GM12874 (cell line): Measurements from ENCODE around the gene ZACN.

ENCODE experiments used
- TF ChIP-seq, protein P1 (sequence below): IDR thresholded peaks from 2 replicates; pipeline ENCODE4 v1.5.1; 2011; ENCODE audit warnings: low read depth, mild to moderate bottlenecking, control low read depth, low read length, moderate library complexity; ENCODE audit not compliant: insufficient read depth

The ZACN gene

DNA sequence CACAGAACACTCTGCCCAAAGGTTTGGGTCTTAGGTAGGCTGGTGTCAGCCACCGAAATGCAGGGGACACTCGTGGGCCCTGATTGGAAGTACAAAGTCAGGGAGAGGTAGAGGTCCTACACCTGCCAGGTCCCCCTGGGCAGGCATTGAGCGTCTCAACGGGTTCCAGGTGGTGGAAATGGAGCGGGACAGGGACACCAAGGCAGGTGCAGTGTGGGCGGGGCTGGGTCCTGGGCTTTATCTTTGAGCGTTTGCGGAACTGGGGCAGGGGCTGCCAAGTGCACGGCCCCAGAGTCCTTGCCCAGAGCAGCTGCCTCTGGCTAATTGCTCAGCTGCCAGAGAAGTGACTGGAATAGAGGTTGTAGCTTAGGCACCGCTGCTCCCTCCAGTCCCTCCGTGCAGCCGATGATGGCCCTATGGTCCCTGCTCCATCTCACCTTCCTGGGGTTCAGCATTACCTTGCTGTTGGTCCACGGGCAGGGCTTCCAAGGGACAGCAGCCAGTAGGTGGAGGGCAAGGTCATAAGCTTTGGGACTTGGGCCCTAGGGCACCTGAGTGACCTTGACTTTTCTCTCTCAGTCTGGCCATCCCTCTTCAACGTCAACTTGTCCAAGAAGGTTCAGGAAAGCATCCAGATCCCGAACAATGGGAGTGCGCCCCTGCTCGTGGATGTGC is at the start of gene ZACN:
TSS of gene ZACN (plus strand) at position 323 of the 675 bp plus-strand sequence. CDS start at position 406, 83 bp downstream.
- TF ChIP-seq, protein P1, sequence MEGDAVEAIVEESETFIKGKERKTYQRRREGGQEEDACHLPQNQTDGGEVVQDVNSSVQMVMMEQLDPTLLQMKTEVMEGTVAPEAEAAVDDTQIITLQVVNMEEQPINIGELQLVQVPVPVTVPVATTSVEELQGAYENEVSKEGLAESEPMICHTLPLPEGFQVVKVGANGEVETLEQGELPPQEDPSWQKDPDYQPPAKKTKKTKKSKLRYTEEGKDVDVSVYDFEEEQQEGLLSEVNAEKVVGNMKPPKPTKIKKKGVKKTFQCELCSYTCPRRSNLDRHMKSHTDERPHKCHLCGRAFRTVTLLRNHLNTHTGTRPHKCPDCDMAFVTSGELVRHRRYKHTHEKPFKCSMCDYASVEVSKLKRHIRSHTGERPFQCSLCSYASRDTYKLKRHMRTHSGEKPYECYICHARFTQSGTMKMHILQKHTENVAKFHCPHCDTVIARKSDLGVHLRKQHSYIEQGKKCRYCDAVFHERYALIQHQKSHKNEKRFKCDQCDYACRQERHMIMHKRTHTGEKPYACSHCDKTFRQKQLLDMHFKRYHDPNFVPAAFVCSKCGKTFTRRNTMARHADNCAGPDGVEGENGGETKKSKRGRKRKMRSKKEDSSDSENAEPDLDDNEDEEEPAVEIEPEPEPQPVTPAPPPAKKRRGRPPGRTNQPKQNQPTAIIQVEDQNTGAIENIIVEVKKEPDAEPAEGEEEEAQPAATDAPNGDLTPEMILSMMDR, result no peak

DNA sequence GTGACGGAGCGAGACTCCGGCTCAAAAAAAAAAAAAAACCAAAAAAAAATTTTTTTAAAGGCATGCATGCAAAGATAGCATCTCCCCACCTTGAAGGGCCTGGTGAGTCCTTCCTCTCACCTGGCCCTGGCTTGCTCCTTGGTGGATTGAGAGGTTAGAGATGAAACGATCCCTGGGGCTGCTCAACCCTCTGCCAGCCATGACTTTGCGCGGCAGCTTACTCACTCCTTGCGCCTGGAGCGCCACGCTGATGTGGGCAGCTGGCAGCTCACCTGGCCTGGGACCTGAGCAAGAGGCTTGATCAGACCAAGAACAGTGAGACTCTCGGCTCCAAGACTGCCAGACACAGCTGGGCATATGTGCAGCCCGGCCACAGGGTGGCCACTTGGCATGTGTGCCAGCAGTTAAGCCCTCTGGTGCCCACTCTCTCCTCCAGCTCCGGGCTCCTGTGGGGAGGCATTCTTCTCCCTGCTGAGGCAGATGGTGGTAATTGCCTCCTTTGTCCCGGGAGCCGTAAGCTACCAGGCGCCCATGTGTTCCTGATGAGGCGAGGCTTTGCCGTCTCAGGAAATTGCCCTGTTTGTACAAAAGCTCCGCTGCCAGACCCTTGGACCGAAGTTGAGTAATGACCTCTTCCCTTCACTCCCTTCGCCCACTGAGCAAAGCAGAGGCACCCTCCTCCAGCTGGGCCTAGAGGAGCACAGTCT is 46.8 kb upstream of the ZACN start:
- TF ChIP-seq, protein P1, result no peak

DNA sequence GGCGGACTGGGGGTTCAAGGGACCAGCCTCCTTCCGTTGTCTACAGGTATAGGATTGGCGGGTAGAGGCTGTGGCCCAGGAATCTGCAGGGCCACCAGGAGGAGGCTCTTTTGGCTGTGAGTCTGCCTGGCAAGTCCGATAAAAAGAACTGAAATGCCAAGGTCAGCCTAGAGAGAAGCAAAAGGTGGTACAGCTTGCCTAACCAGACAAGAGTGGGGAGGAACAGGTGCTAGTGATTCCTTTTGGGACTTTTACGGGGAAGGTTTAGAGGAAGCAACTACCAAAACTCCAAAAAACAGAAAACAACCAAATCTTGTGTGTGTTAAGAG is 46.2 kb upstream of the ZACN start:
- TF ChIP-seq, protein P1, result no peak

DNA sequence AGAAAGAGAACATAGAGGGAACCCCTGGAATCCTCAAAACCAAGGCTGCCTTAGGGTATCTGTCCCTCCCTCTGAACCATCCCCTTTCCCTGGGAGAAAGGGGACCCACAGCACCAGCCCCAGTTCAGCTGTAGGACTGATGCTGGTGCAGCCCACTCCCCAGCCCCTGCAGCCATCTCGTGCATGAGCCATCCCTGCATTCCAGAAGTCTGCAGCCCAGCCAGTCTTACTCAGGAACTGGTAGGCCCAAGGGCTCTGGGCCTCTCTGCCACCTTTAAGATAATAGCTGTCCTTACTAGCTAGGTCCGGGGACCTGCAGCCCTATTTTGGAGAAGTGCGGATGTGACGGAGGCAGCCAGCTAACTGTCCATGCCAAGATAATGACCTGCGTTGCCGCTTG is 45.8 kb upstream of the ZACN start:
- TF ChIP-seq, protein P1, result no peak

DNA sequence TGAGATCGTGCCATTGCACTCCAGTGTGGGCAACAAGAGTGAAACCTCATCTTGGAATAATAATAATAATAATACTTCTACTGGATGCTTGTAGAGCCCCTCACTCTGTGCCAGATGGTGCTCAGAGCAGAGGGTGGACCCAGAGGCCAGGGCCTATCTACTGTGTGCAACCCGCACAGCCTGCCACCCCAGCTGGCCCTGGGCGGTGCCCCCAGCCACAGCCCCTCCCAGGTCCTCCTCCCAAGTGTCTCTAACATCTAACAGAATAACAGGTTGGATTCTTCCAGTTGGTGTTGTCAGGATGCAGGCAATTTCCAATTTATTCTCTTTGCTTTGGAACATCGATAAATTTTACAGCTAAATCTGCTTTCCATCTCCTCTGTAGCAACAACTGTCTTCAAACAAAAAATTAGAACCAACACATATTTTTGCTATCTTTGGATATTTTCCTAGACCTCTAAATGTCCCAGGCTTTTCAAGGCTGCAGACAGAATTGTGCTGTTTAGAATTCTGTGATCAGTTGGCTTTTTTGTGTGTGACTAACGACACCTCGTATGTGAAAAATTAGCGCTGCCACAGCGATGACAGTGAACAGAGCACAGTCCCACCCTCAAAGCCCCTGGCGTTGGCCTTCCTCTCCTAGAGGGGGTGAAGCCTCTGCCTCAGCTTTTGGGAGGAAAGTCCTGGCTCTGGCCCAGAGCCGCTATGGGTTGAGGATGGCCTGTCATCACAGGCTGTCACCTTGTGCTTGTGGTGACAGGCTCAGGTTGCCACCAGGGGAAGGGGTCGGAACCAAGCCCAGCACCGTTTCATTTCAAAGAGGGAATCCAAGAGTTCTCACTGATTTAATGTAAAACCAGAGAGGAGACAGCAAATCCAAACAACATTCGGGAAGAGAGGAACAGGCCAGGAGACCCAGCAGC is 44.3 kb upstream of the ZACN start:
- TF ChIP-seq, protein P1, result no peak

DNA sequence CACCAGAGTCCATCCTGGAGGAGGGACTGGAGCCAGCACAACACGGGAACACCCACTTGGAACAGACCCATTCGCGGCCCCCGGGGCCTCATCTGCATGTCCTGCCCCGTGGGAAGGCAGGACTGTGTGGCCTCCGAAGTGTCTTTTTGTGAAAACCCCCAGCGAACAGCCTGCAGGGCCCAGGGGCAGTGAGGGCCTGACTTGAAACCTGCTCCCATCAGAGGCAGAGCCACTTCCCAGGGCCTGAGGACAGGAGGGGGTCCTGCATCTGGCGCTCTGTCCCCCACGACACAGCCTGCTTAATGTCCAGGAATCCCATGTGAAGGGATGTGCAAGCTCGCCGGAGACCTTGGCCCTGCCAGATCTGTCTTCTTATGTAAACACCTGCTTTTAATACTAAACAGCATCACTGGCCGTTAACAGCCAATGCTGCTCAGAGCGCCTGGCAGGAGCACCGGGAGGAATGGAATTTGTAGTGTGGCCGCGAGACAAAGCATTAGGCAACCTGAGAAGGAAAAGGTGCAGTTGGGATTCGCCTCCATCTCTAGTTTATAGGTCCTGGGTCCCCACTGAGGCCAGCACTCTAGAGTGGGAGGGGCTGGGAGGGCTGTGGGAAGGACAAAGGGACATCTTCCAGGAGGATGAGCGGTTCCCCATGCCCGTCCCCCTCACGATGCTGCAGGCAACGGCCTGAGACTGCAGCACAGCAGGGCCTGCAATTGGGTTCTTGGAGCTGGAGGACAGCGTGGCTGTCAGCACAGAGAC is 42.3 kb upstream of the ZACN start:
- TF ChIP-seq, protein P1, result no peak
